DND-41 (cell line): Measurements from ENCODE around the gene IQCH.
"Not testable (repeated sequence)": the region's sequence is repeated elsewhere in the genome, so short reads cannot be mapped to it uniquely, and the experiment has no call there.

Experiments
- ATAC-seq: fragments of 200-7000 bp; cut with Tn5 transposase; 3 replicates; pipeline ENCODE4 v1.9.1; 2021; ENCODE audit warnings: low read depth; ENCODE audit not compliant: insufficient read depth
- DNase-seq: peaks from one replicate; pipeline ENCODE4 v3.0.0-alpha.2; 2020
- H2AFZ ChIP-seq: 2 replicates; pipeline ENCODE4 v1.6.0; 2012; ENCODE audit warnings: low read depth, low read length
- H3K27ac ChIP-seq: 2 replicates; pipeline ENCODE4 v1.5.1; 2012; ENCODE audit warnings: low read length, inconsistent platforms
- H3K27me3 ChIP-seq: fragments of 200-600 bp; sonication (generic); 2 replicates; pipeline ENCODE4 v1.6.0; 2012; ENCODE audit warnings: low read length, mild to moderate bottlenecking, inconsistent platforms; ENCODE audit not compliant: insufficient read depth, poor library complexity
- H3K36me3 ChIP-seq: 2 replicates; pipeline ENCODE4 v1.5.1; 2012; ENCODE audit warnings: low read length, inconsistent platforms; ENCODE audit not compliant: insufficient read depth
- H3K4me1 ChIP-seq: 2 replicates; pipeline ENCODE4 v1.5.1; 2012; ENCODE audit warnings: mild to moderate bottlenecking, low read length; ENCODE audit not compliant: insufficient read depth
- H3K4me2 ChIP-seq: 2 replicates; pipeline ENCODE4 v1.6.0; 2012; ENCODE audit warnings: mild to moderate bottlenecking, moderate library complexity, low read length, inconsistent platforms; ENCODE audit not compliant: insufficient read depth
- H3K4me3 ChIP-seq, 2 experiments: fragments of 200-600 bp in 1 of 2; shearing (Covaris generic) in 1 of 2; 2 replicates each; pipeline ENCODE4 v1.5.1; 2012 to 2016; ENCODE audit warnings: inconsistent platforms in 2 of 2, low read length in 2 of 2, mild to moderate bottlenecking in 2 of 2, low read depth in 1 of 2, moderate library complexity in 1 of 2
- H3K79me2 ChIP-seq: 2 replicates; pipeline ENCODE4 v1.6.0; 2012; ENCODE audit warnings: low read length, inconsistent platforms; ENCODE audit not compliant: insufficient read depth
- H3K9ac ChIP-seq: 2 replicates; pipeline ENCODE4 v1.6.0; 2012; ENCODE audit warnings: low read depth, mild to moderate bottlenecking, inconsistent platforms, low read length, moderate library complexity
- H3K9me3 ChIP-seq: 2 replicates; pipeline ENCODE4 v1.5.1; 2012; ENCODE audit warnings: low read length, moderate library complexity, mild to moderate bottlenecking, inconsistent platforms; ENCODE audit not compliant: insufficient read depth, severe bottlenecking
- H4K20me1 ChIP-seq: 2 replicates; pipeline ENCODE4 v1.6.0; 2012; ENCODE audit warnings: low read length; ENCODE audit not compliant: insufficient read depth
- CTCF ChIP-seq: IDR thresholded peaks from 2 replicates; pipeline ENCODE4 v1.5.1; 2012; ENCODE audit warnings: borderline replicate concordance, low read length, moderate library complexity, mild to moderate bottlenecking; ENCODE audit not compliant: poor library complexity, severe bottlenecking; ENCODE audit errors: extremely low read depth
- EZH2 ChIP-seq: IDR thresholded peaks from 3 replicates; pipeline ENCODE4 v1.6.1; 2012; ENCODE audit warnings: borderline replicate concordance, low read depth, mild to moderate bottlenecking, moderate library complexity, low read length, inconsistent platforms; ENCODE audit not compliant: severe bottlenecking

IQCH gene

DNA sequence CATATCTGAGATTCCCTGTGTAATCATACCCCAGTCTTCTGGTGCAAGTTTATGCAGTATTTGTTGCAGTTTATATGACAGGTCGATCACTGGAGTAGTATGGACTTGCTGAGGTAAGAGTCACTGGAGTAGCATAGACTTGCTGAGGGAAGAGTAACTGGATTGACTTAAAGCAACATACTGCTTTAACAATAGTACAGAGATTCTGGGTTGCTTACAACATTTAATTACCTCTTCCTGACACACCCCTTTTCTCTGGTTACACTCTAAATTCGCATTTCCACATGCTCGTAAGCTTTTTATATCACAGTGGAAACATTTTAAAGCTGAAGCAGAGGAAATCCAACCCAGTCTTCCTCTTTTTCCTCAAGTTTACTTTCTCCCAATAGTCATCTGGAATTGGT, 11.9 kb upstream of the IQCH start:
- no peak for DNase-seq
- H3K9ac ChIP-seq = no peak overlapping the region

GRCh38 chr15:67244971-67245478, 9.6 kb upstream of the IQCH start:
- no peak for DNase-seq
- no peaks in the 10 kb centered on the region for H3K9me3 ChIP-seq

More for the DNA sequence above, 11.9 kb upstream of the IQCH start:
- peaks cover 13% of the 10 kb centered on the region; the same call in 1 of the 2 replicates for H4K20me1 ChIP-seq
- H2AFZ ChIP-seq = no peak overlapping the region
- no peak for ATAC-seq
- no peaks in the 10 kb centered on the region for H3K4me1 ChIP-seq
- H3K4me3 ChIP-seq = no peak overlapping the region
- no peak overlapping the region for H3K27ac ChIP-seq
- H3K79me2 ChIP-seq = peaks cover 61% of the 10 kb centered on the region
- H3K4me2 ChIP-seq = no peak overlapping the region
- no peaks in the 10 kb centered on the region for H3K27me3 ChIP-seq
- H3K9me3 ChIP-seq = no peaks in the 10 kb centered on the region
- TF ChIP-seq EZH2 = no peak
- TF ChIP-seq CTCF = no peak
- peaks cover 3% of the 10 kb centered on the region; the same call in 1 of the 2 replicates for H3K36me3 ChIP-seq

GRCh38 chr15:67246606-67247005, 8.0 kb upstream of the IQCH start:
- not testable (repeated sequence) for H3K4me1 ChIP-seq, H3K27ac ChIP-seq, H2AFZ ChIP-seq, H3K4me2 ChIP-seq, H3K9ac ChIP-seq, H3K36me3 ChIP-seq, H3K4me3 ChIP-seq, H3K27me3 ChIP-seq, H4K20me1 ChIP-seq, H3K9me3 ChIP-seq, DNase-seq, ATAC-seq
- H3K79me2 ChIP-seq = peaks cover 69% of the 10 kb centered on the region

More at GRCh38 chr15:67244971-67245478, 9.6 kb upstream of the IQCH start:
- no peaks in the 10 kb centered on the region for H3K27me3 ChIP-seq
- peaks cover 71% of the 10 kb centered on the region for H3K79me2 ChIP-seq
- no peak overlapping the region for H3K9ac ChIP-seq
- no peak for ATAC-seq
- no peaks in the 10 kb centered on the region for H3K4me1 ChIP-seq
- no peak overlapping the region for H3K27ac ChIP-seq
- no peak overlapping the region for H2AFZ ChIP-seq
- H3K36me3 ChIP-seq = peaks cover 3% of the 10 kb centered on the region; the same call in 1 of the 2 replicates
- TF ChIP-seq CTCF (no peak), EZH2 (no peak)
- no peak overlapping the region for H3K4me2 ChIP-seq
- peaks cover 9% of the 10 kb centered on the region; the same call in 1 of the 2 replicates for H4K20me1 ChIP-seq
- H3K4me3 ChIP-seq = no peak overlapping the region

DNA sequence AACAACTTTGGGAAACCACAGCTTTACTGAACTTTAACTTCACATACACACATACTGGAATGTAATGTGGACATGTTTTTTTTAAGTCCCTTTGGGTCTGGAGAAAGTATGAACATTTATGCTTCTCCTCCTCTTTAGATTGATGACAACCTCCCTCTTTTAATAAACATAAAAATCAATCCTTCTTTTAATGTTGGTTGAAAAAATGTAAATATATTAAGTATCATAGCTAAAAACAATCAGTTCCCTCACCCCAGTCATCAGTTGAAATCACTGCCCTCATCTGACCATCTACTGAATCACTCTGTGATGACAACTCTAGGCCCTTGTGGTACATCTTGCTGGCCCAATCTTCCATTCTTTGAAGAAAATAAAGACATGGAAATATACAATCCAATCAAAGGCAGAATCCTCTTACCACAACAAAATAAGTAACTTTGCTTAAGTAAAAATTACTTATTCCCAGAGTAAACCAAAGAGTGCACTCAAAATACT, 6.5 kb upstream of the IQCH start:
- peaks cover 73% of the 10 kb centered on the region for H3K79me2 ChIP-seq
- DNase-seq (no peak), ATAC-seq (no peak)
- H3K4me1 ChIP-seq = peaks cover 7% of the 10 kb centered on the region
- H3K9ac ChIP-seq = no peak overlapping the region
- H4K20me1 ChIP-seq = no peaks in the 10 kb centered on the region; the same call in 1 of the 2 replicates
- H2AFZ ChIP-seq = no peak overlapping the region
- H3K4me2 ChIP-seq = no peak overlapping the region
- H3K9me3 ChIP-seq = no peaks in the 10 kb centered on the region
- H3K27ac ChIP-seq = no peak overlapping the region
- no peak for TF ChIP-seq EZH2
- TF ChIP-seq CTCF = no peak
- H3K27me3 ChIP-seq = no peaks in the 10 kb centered on the region
- peaks cover 3% of the 10 kb centered on the region; the same call in 1 of the 2 replicates for H3K36me3 ChIP-seq
- no peak overlapping the region for H3K4me3 ChIP-seq
